HepG2 (cell line): ENCODE data around the gene CD68. TPM values are rescaled to one million over a fixed set of nuclear protein-coding genes. Genes with fewer than 3 reads are reported as not detected.
A peak's percentile ranks its signal among the peaks of the same experiment; 100 is the strongest.

Source experiments
- BRD4 ChIP-seq: sonication (generic); formaldehyde crosslinking; IDR thresholded peaks from 2 replicates; pipeline ENCODE4 v1.4.0; 2020; ENCODE audit warnings: missing genetic modification reagents
- HES4 ChIP-seq: sonication (generic); formaldehyde crosslinking; IDR thresholded peaks from 2 replicates; pipeline ENCODE4 v1.9.0; 2021; ENCODE audit warnings: mild to moderate bottlenecking, missing genetic modification reagents, borderline replicate concordance
- HMGA1 ChIP-seq: sonication (generic); formaldehyde crosslinking; conservative IDR thresholded peaks from 2 replicates; pipeline ENCODE4 v1.4.0; 2020; ENCODE audit warnings: missing genetic modification reagents
- HNRNPL ChIP-seq: fragments of 200-400 bp; formaldehyde crosslinking; IDR thresholded peaks from 2 replicates; pipeline ENCODE4 v1.6.1; 2017; ENCODE audit warnings: mild to moderate bottlenecking, low read depth, low read length
- JDP2 ChIP-seq: sonication (generic); formaldehyde crosslinking; IDR thresholded peaks from 2 replicates; pipeline ENCODE4 v1.8.1; 2022; ENCODE audit warnings: missing genetic modification reagents, borderline replicate concordance
- NKX3-1 ChIP-seq: sonication (generic); formaldehyde crosslinking; IDR thresholded peaks from 2 replicates; pipeline ENCODE4 v1.5.0; 2020; ENCODE audit warnings: missing genetic modification reagents
- PBX2 ChIP-seq: IDR thresholded peaks from 2 replicates; pipeline ENCODE4 v1.6.1; 2016; ENCODE audit warnings: control low read depth
- POGZ ChIP-seq: sonication (generic); formaldehyde crosslinking; IDR thresholded peaks from 2 replicates; pipeline ENCODE4 v1.4.0; 2020; ENCODE audit warnings: mild to moderate bottlenecking, missing genetic modification reagents
- SPEN ChIP-seq: sonication (generic); formaldehyde crosslinking; IDR thresholded peaks from 2 replicates; pipeline ENCODE4 v1.5.1; 2020; ENCODE audit warnings: low read depth, mild to moderate bottlenecking, missing genetic modification reagents
- TFAP4 ChIP-seq: sonication (generic); IDR thresholded peaks from 2 replicates; pipeline ENCODE4 v1.6.1; 2016; ENCODE audit warnings: low read depth, borderline replicate concordance
- ZHX1 ChIP-seq: sonication (generic); formaldehyde crosslinking; IDR thresholded peaks from 2 replicates; pipeline ENCODE4 v1.8.1; 2022; ENCODE audit warnings: low read depth, mild to moderate bottlenecking, missing genetic modification reagents
- ZNF10 ChIP-seq: sonication (generic); formaldehyde crosslinking; IDR thresholded peaks from 2 replicates; pipeline ENCODE4 v1.4.0; 2020; ENCODE audit warnings: mild to moderate bottlenecking, low read depth, missing genetic modification reagents, borderline replicate concordance
- ZNF12 ChIP-seq: sonication (generic); formaldehyde crosslinking; IDR thresholded peaks from 2 replicates; pipeline ENCODE4 v1.5.0; 2020; ENCODE audit warnings: missing genetic modification reagents
- ZNF264 ChIP-seq: sonication (generic); formaldehyde crosslinking; IDR thresholded peaks from 2 replicates; pipeline ENCODE4 v1.4.0; 2020; ENCODE audit warnings: missing genetic modification reagents
- ZNF441 ChIP-seq: sonication (generic); formaldehyde crosslinking; IDR thresholded peaks from 2 replicates; pipeline ENCODE4 v1.7.0; 2021; ENCODE audit warnings: missing genetic modification reagents, borderline replicate concordance
- ZNF577 ChIP-seq: sonication (generic); formaldehyde crosslinking; IDR thresholded peaks from 2 replicates; pipeline ENCODE4 v1.4.0; 2020; ENCODE audit warnings: mild to moderate bottlenecking, low read depth, missing genetic modification reagents, borderline replicate concordance
- ZNF589 ChIP-seq: sonication (generic); formaldehyde crosslinking; conservative IDR thresholded peaks from 2 replicates; pipeline ENCODE4 v1.8.0; 2022; ENCODE audit warnings: mild to moderate bottlenecking, moderate library complexity, missing genetic modification reagents
- ZNF674 ChIP-seq: sonication (generic); formaldehyde crosslinking; IDR thresholded peaks from 2 replicates; pipeline ENCODE4 v1.5.0; 2020; ENCODE audit warnings: low read depth, mild to moderate bottlenecking, missing genetic modification reagents
- ZNF687 ChIP-seq: sonication (generic); formaldehyde crosslinking; IDR thresholded peaks from 2 replicates; pipeline ENCODE4 v1.5.1; 2020; ENCODE audit warnings: mild to moderate bottlenecking, missing genetic modification reagents, moderate library complexity
- polyA plus RNA-seq, 8 experiments: library from polyadenylated mRNA; depleted of rRNA in 3 of 8; stranded (reverse) in 7 of 8; unstranded in 1 of 8; fragments of >200 nt; fragmentation: Illumina TruSeq in 4 of 8; extraction: Trizol in 4 of 8; gene quantifications; 2 replicates each; pipeline versions ENCODE4 v1.2.1 to v1.2.3, GENCODE V29; 2011 to 2016; ENCODE audit warnings: low read depth in 4 of 8, missing spikeins in 1 of 8, mixed read lengths in 1 of 8; ENCODE audit not compliant: insufficient read depth in 1 of 8
- total RNA-seq, 5 experiments: library from RNA; depleted of rRNA; stranded (reverse); fragments of >200 nt; fragmentation: Illumina TruSeq; extraction: Trizol; gene quantifications; 2 replicates each; pipeline ENCODE4 v1.2.3, GENCODE V29; 2016; ENCODE audit warnings: low read depth in 1 of 5

Gene CD68
- total and polyA plus RNA-seq, 2 of the 13 experiments (the other 11 are each of a cell fraction or from before 2014, with no cell fraction given), result 10.3 to 104 TPM

- TF ChIP-seq ZNF687 (CRISPR knock-in tag), result peak; percentile 87
- TF ChIP-seq ZNF264 (CRISPR knock-in tag), result no peak
- no peak for TF ChIP-seq ZNF12 (CRISPR knock-in tag)
- no peak for TF ChIP-seq NKX3-1 (CRISPR knock-in tag)
- no peak for TF ChIP-seq POGZ
- TF ChIP-seq ZNF577 (CRISPR knock-in tag), result no peak
- no peak for TF ChIP-seq SPEN
- no peak for TF ChIP-seq ZNF10
- TF ChIP-seq HMGA1 (CRISPR knock-in tag), result no peak
- TF ChIP-seq ZNF674 (CRISPR knock-in tag), result no peak
- TF ChIP-seq HNRNPL, result 0 out of 2 replicates have a peak, but pooled peaks have one; percentile 50
- no peak for TF ChIP-seq PBX2 (CRISPR knock-in tag)
- TF ChIP-seq TFAP4, result no peak
- TF ChIP-seq HES4 (CRISPR knock-in tag), result no peak
- TF ChIP-seq JDP2 (CRISPR knock-in tag), result no peak
- TF ChIP-seq ZNF589 (CRISPR knock-in tag), result 0 out of 2 replicates have a peak, but pooled peaks have one; percentile 60
- 0 out of 2 replicates have a peak, but pooled peaks have one; percentile 41 for TF ChIP-seq ZHX1
- no peak for TF ChIP-seq ZNF441 (CRISPR knock-in tag)
- TF ChIP-seq BRD4, result no peak
Measured at GRCh38 chr17:7629939-7630571, 50.6 kb downstream of the CD68 start, which contains the start of gene SHBG (continued).
